NCI-H146 treated with DMSO at 0.1 percent for 48 hours (cell line): ENCODE results near the gene FARS2.

Experiments
- DNase-seq: peaks from one replicate; lab custom pipeline; 2025; ENCODE audit not compliant: unreplicated experiment; lab: John Stamatoyannopoulos, UW

Gene FARS2

DNA sequence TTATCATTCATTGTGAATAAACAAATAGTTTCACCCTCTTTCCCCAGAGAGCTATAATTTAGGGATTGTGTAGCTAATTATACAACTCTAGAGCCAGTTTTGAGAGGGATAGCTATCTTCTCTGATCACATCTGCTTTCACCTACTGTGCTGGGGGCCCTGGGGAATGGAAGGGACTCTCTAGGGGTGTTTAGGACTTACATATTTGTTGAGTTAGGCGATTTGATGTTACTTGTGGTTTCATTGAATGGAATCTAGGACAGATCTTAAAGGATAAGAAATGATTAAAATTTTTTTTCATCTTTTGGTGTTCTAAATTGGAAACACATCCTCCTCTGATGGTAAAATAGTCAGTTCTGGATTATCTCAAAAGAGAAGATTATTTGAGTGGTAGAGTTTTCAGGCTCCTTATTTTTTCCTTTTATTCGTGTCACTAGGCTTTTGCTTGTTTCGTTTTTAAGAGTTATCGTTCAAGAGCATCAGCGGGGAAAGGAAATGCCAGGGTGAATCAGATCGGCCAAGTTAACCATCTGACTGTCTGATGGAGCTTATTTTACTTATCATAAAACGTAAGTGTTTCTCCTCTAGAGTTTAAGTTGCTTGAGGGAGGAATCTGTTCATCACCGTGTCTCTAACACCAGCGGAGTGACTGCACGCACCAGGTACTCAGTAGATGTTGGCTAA, 236.7 kb downstream of the FARS2 start:
- peak; percentile 60 for DNase-seq

- DNase-seq: no peak
Measured at GRCh38 chr6:5498579-5498899, 237.2 kb downstream of the FARS2 start.

- DNase-seq: no peak
Measured at GRCh38 chr6:5499644-5500306, 238.5 kb downstream of the FARS2 start.

DNA sequence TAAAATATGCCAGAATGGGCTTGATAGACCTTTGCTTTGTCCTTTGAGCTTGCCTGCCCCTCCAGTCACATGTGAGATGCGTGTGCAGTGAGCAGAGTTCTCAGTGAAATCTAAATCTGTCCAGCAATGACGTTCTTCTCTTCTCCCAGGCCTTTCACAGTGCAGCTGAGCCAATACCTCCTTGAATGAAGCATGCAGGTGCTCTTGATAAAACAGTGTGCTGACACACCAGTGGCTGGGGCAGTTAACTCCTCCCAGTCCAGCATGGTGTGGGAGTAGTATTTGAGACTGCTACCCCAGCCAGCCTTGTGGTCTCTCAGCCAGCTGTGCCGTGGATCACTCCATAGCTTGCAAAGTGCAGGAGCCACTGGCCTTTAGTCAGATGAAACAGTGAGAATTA, 240.5 kb downstream of the FARS2 start:
- DNase-seq: peak; percentile 94

DNA sequence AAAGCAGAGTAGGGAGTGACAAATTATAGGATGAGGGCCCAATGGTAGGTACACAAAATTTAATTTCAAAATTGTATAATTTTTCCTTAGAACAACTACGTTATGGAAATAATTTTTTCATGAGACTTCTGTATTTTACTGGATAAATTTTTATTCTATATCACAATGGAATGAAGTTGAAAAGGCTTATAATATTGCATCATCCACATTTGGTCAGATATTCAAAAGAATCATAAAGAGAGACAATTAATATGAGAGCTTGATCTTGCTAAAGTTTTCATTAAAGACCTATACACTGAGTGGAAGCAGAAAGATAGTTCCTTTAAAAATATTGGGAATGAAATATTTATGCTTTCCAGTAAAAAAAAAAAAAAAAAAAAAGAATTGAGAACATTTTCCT, 242.8 kb downstream of the FARS2 start:
- no peak for DNase-seq

GRCh38 chr6:5506149-5506548, 244.8 kb downstream of the FARS2 start:
- DNase-seq: no peak

DNA sequence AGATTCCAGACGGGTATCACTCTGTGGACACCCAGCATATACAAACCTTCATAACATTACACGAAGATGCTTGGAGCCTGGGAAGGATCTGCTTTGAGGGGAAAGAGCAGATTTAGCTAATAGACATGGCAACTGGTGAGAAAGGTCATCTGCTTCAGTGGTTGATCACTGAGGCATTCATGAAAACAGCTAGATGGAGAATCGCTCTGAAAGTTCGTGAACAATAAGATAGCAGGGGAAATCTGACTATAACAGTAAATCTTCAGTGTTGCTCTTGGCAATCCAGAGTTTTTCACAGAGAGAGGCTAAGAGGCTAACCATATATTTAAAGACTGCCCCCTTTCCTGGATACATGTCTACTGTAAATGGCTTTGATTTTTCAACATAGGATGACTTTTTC, 245.3 kb downstream of the FARS2 start:
- DNase-seq: no peak

DNA sequence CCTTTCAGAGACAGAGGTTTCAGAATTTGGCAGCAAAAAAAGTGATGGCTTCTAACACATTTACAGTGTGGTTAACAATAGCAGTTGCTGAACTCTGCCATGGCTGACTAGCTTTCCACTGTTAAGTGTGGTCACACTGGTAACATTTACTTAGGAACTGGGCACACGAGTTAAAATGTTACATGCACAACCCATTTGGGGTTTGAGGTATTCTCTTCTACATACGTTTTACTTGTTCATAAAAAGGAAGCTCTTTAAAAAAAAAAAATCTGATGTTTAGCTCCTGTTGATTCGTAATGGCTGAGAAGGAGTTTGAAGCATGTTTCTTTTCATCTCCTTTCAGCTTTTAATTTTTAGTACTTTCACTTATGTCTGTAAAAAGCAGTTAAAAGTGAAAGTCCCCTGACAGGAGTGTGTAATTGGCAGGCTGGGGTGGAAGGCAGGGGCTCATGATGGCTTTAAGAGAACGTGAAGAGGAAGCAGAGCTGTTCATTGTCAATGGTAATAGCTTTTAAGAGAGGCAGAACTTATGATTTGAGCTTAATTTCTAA, 245.9 kb downstream of the FARS2 start:
- DNase-seq: no peak

DNA sequence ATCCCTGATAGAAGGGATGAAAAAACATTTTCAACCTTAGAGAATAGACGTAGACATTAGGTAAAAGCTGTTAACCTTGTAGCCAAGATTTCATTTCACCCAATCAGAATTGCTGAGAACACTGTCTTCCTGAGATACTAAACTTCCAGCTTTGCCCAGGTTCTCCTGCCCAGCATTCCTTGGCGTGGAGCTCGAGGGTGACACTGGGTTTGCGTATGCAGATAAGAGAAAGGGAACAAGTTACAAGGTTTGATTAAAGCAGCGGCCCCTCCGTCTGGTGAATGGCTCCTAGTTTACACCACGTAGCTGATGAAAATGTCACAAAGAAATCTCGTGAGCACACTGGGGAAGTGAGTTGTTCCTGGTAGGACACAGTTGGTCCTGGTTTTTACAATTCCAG, 247.8 kb downstream of the FARS2 start:
- DNase-seq: no peak

GRCh38 chr6:5510331-5511133, 249.2 kb downstream of the FARS2 start:
- DNase-seq: no peak

GRCh38 chr6:5511954-5512353, 250.6 kb downstream of the FARS2 start:
- DNase-seq: no peak

- DNase-seq: no peak
Measured at GRCh38 chr6:5512422-5512821, 251.1 kb downstream of the FARS2 start.

DNA sequence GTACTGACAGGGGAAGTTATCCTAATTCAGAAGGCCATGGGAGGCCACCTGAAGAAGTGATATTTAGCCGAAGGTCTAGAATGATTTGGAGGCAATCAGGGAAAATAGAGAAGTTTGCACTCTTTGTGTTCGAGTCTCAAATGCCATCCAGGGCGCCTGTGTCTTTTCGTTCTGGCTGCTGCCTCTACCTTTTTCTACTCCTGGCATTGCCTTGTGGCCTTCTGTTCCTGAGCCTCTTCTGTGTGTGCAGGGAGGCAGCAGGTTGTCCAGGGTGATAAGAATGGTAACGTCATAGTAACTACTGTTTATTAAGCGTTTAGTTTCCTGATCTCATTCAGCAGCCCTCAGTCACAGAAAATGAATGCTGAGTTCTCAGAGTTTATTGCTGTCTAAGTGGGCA, 252.1 kb downstream of the FARS2 start:
- peak; percentile 39 for DNase-seq

DNA sequence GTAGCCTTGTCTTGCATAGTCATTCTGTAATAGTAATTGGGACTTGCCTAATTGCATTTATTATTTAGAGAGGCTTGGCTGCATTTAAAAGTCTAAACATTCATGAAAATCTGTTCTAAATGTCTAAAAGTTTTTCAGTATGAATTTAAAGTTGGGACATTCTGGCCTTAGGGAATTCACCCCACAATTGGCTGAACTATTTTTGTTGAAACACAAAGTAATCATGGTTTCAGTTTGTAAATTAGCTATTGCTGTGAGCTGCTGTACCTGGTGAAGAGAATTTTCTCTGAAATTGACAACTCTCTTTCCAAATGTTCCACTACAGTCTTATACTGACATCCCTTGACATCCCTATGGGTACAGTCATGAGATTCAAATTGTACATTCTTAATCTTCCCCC, 253.0 kb downstream of the FARS2 start:
- DNase-seq: no peak

- no peak for DNase-seq
Measured at GRCh38 chr6:5515200-5515599, 253.9 kb downstream of the FARS2 start.

- DNase-seq: no peak
Measured at GRCh38 chr6:5516036-5516435, 254.7 kb downstream of the FARS2 start.

DNA sequence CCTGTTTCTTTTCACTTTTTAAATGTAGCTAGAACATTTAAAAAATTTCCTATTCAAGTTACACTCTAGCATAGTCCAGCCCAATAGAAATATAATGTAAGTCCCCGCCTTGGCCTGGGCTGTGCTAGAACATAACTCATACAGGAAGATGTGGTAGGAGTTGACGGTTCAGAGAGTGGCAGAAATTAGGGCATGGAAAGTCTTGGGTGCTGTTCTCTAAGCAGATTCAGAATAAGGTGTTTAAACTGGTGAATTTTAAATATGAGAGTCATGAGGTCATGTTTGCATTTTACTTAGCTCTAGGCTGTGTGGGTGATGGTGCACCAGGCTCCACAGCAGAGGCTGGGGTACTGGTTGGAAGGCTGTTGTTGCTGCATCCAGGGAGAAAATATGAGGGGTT, 256.5 kb downstream of the FARS2 start:
- DNase-seq: no peak

DNA sequence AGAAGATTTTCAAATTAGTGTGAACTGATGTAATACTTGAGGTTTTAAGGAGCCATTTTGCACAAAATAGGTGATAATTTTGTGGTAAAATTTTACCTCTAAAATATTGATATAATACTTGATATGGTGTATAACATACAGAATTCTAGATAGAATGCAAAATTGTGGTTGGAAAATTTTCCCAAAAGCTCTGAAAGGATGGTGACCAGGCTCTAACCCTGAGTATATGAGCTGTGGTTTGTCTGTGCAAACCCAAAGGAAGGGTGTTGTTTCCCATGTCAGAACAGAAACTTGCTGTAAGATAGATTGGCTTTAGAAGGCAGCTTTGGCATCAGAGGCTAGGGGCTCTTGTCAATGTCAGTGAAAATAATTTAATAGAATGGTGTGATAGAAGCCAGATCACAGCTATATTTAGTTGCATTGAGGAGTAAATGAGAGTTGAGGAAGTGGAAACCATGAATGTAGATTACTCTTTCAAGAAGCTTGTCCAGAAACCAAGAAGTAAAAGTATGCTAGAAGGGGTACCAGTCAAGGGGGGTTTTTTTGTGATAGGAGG, 257.7 kb downstream of the FARS2 start:
- no peak for DNase-seq

GRCh38 chr6:5520796-5521195, 259.5 kb downstream of the FARS2 start:
- no peak for DNase-seq

DNA sequence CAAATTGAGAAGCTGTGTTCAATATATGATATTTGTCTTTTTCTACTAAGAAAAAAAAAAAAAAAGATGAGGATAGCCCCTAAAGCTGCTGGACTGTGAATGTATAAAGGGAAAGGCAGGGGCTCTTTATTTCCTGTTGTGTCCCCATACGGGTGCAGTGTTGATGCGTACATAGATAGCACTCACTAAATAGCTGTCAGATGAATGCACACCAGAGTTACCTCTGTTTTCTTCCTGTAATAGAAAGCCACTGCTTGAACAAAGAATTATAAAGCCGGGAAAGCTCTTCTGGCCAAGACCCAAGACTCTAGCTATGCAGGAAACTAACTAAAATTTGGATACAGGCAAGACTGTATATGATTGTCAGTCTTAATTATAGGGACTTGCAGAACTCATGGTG, 260.0 kb downstream of the FARS2 start:
- no peak for DNase-seq

- DNase-seq: no peak
Measured at GRCh38 chr6:5522147-5522546, 260.8 kb downstream of the FARS2 start.

DNA sequence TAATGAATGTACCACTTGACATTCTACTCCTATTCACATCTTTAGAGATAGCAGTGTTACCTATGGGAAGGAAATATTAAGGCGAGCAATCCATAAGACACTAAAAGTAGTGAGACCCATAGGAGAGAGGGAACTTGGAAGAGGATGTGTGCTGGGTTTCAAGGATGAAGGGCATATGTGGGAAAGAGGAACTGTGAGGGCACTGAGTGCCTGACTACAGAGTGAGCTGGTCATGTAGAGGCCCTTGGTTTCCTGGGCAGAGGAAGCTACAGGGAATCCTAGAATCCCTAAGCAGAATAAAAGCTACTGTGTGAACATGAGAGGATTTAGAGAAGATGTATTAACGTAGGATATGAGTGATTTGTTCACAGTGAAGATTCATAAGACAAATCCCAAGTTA, 262.8 kb downstream of the FARS2 start:
- no peak for DNase-seq
